ENCODE data around the gene ADGRL3.

- TF ChIP-seq EZH2 (IDR thresholded peaks at IDR 0.05), result no peak
- TF ChIP-seq EZH2phosphoT487 (IDR thresholded peaks at IDR 0.05), result no peak
- TF ChIP-seq CTCF (IDR thresholded peaks at IDR 0.05), result no peak
These were observed 23.3 kb downstream of the ADGRL3 start for GRCh38 chr4:61223385-61223784.

Measured in neural progenitor cell (in vitro differentiated cells).